DMS79 treated with DMSO at 0.1 percent for 48 hours (cell line): ENCODE data around the gene TTYH2.

ENCODE experiments used
- DNase-seq: peaks from one replicate; lab custom pipeline; 2025; lab: John Stamatoyannopoulos, UW

TTYH2 gene

GRCh38 chr17:74235911-74236371 is 22.6 kb downstream of the TTYH2 start:
- DNase-seq: no peak

DNA sequence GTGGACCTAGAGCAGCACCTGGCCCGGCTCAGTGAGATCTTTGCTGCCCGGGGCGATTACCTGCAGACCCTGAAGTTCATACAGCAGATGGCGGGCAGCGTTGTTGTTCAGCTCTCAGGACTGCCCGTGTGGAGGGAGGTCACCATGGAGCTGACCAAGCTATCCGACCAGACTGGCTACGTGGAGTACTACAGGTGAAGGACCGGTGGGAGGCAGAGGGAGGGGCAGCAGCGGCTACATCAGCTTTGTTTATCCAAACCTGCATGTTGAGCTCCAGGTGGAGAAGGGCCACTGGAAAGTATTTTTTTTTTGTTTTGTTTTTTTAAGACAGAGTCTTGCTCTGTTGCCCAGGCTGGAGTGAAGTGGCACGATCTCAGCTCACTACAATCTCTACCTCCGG is 23.9 kb downstream of the TTYH2 start:
- no peak for DNase-seq

GRCh38 chr17:74239172-74239571 is 25.8 kb downstream of the TTYH2 start:
- DNase-seq: no peak

DNA sequence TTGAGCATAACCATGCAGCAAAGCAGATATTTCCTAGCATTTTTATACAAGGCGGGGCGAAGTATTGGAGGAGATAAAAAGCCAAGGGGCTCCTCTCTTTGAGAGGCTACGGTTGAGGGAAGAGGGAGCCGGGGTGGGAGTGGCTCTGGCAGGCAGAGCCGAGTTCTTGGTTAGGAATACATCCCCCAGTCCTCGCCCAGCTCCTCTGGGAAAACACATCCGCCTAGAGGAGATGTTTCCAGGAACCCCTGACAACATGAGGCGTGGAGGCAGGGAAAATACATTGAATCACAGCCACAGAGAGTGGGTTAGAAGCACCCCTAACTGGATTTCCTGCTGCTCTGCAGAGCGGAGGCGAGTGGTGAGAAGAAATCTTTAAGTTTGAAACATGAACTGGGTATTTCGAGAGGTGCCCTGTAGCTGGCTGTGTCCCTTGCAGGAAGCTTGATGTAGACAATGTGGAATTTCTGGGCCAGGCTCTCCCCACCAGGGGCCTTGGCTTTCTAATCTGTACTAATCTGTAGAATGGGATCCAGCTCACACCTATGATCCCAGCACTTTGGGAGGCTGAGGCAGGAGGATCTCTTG is 27.3 kb downstream of the TTYH2 start:
- no peak for DNase-seq

- peak; percentile 25 for DNase-seq
These were observed 28.1 kb downstream of the TTYH2 start for GRCh38 chr17:74241431-74241830.

DNA sequence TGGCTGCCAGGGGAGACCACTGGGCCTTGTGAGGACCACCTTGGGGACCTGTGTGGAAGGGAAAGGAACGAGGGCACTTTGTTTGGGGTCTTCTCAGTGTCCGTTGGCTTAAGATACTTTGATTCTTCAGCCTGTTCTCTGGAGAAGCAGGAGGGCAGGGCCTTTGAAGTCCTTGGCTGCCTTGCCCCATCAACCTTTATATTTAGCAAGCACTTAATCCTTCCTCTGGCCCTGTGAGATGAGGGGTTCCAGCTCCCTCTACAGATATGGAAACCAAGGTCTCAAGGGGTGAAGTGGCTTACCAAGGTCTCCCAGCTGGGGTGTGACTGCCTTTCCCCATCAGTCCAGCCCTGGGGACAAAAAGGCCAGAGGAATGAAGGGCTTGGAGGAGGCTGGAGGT is 28.5 kb downstream of the TTYH2 start:
- no peak for DNase-seq

DNA sequence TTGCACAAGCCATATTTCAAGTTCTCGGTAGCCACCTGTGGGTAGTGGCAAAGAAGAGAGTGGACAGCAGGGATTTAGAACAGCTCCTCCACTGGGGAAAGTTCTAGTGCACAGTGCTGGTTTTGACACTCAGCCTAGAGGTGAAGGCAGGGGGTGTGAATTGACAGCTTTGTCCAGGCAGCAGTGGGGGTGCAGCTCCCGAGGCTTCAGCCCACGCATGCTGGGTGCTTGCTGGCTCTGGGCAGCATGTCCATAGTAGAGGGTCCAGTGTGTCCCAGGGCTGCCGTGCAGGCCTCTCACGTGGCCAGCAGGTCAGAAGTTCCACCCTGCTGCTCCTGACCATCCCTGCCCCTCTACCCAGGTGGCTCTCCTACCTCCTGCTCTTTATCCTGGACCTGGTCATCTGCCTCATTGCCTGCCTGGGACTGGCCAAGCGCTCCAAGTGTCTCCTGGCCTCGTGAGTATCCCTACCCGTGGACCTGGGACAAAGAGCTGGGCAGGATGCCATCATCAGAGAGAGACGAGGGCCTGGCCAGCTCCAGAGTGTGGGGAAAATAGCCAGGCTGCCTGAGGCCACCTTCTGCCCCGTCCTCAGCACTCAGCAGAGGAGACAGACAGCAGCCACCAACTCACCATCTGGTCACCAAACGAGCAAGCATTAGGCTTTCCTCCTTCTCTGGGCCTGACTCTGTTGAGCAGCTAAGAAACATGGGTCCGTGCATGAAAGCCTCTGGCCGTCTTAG is 29.8 kb downstream of the TTYH2 start:
- no peak for DNase-seq

GRCh38 chr17:74244128-74244527 is 30.8 kb downstream of the TTYH2 start:
- DNase-seq: no peak

DNA sequence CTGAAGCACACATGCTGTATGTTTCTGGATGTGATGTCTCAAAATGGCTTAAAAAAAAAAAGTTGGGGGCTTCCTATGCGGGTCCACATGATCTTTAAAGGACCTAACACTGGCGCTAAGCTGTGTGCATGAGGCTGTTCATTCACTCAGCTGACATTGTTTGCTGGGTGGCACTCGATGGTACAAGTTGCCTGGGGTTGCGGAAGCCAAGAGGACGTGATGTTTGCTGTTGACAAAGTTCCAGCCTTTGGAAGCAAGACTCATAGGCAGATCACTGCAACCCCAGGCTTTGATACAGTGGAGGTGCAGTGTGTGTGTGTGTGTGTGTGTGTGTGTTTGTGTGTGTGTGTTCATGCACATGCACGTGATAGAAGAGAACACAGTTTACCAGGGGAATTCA is 31.2 kb downstream of the TTYH2 start:
- no peak for DNase-seq

- DNase-seq: no peak
These were observed 31.9 kb downstream of the TTYH2 start for GRCh38 chr17:74245145-74245831.

- DNase-seq: no peak
These were observed 32.5 kb downstream of the TTYH2 start for GRCh38 chr17:74245871-74246270.

DNA sequence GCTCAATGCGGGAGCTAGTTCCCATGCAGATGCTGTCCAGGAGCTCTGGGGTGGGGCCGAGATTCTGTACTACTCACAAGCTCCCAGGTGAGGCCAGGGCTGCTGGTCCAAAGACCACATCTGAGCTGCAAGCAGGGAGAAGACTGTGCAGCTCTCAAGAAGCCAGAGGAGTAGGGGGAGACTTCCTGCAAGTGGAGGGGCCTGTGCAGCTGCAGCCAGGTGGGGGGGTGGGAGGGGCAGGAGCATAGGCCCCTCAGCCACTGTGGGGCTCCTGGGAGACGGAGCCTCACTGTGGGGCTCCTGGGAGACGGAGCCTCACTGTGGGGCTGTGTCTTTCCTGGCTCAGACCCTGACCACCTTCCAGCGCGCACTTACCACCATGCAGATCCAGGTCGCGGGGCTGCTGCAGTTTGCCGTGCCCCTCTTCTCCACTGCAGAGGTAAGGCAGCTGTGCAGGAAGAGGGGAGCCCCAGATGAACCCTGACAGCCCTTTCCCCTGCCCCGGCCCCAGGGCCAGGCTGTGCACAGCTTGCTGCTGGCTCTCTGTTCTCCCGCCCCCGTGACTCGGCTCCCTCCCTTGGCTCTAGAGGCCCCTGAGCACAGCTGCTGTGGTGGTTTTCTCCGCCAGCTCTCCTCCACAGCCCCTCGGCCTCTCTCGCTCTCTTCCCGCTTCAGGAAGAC is 36.4 kb downstream of the TTYH2 start:
- no peak for DNase-seq

GRCh38 chr17:74250324-74250995 is 37.1 kb downstream of the TTYH2 start:
- DNase-seq: no peak

DNA sequence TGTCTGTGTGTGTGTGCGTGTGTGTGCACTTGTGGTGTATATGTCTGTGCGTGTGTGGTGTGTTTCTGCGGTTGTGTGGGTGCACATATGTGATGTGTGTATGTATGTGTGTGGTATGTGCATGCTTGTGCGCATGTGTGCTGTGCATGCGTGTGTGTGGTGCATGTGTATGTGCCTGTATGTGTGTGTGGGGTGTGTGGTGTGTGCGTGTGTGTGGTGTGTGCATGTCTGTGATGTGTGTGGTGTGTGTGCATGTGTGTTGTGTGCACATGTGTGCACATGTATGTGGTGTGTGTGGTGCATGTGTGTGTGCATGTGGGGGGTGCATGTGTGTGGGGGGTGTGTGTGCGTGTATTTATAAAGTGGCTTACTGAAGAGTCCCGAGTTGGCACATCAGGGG is 37.7 kb downstream of the TTYH2 start:
- DNase-seq: no peak

GRCh38 chr17:74251569-74251968 is 38.2 kb downstream of the TTYH2 start:
- DNase-seq: no peak

- no peak for DNase-seq
These were observed 38.8 kb downstream of the TTYH2 start for GRCh38 chr17:74252211-74252610.

DNA sequence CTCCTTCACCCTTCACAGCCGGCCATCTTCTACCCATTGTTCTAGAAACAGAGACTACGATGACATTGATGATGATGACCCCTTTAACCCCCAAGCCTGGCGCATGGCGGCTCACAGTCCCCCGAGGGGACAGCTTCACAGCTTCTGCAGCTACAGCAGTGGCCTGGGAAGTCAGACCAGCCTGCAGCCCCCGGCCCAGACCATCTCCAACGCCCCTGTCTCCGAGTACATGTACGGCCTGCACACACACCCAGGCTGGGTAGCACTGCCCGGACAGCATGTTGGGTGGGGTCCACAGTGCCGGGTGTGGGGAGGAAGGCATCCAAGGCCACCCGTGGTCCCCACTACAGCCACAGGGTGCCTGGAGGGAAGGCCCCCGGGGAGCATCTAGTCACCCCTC is 39.7 kb downstream of the TTYH2 start:
- no peak for DNase-seq

- no peak for DNase-seq
These were observed 43.9 kb downstream of the TTYH2 start for GRCh38 chr17:74257311-74257710.

DNA sequence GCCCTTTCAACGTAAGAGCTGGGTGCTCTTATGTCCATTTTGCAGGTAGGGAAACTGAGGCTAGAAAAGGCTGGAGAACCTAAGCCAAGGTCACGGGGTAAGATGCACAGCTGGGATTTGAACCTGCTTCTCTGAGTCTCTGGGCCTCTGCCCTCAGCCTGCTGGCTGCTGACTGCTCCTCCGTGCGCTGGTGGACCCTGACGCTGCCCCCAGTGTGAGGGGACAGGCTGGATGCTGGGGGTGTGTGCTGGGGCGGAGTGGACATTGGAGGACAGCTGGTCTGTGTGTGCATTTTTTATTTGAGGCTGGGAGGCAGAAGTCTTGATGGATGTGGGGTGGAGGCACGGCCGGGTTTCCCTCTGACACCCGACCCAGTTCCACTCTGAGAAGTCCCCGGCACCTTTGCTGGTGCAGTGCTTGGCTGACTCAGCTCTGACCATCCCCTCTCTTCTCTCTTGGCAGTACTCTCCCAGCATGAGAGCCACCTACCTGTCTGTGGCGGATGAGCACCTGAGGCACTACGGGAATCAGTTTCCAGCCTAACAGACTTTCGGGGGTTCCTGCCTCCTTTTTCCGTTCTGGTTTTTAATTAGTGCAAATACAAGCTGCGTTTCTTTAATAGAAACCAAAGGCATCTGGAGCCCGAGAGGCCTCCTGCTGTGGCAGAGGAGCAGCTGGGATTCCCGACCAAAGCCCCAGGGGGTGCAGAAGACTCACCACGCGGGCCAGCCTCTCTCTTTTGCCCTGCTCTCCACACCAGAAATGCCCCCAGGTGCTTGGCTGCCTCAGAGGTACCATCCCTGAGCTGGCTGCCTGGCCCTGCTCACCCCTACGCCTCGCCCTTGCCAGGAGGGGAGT is 46.5 kb downstream of the TTYH2 start:
- no peak for DNase-seq

- DNase-seq: no peak
These were observed 47.1 kb downstream of the TTYH2 start for GRCh38 chr17:74260525-74260850.

DNA sequence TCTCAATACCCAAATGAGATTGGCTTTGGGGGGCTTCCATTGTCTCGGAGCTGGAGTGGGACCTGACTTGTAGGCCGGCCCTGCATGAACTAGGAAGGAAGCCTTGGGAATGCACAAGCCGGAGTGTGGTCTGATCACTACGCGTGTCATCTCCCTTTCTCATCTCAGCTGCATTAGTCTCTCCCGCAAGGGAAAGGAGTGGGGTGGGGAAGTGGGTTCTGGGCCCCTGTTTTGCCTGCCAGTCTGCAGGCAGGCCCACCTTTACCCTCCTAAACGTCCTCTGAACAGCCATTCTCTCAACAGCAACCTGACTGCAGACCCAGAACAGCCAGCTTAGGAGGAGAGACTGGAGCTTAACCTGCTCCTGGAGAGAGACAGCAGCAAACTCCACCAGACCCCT is 49.2 kb downstream of the TTYH2 start:
- no peak for DNase-seq
